GM19324 (cell line): ENCODE measurements around the gene DNM1.

ENCODE experiments used
- ATAC-seq: cut with Tn5 transposase; IDR thresholded peaks from one replicate; pipeline ENCODE4 v1.9.1; 2021; ENCODE audit warnings: mild to moderate bottlenecking, moderate library complexity; ENCODE audit not compliant: unreplicated experiment, low FRiP score

Gene DNM1

DNA sequence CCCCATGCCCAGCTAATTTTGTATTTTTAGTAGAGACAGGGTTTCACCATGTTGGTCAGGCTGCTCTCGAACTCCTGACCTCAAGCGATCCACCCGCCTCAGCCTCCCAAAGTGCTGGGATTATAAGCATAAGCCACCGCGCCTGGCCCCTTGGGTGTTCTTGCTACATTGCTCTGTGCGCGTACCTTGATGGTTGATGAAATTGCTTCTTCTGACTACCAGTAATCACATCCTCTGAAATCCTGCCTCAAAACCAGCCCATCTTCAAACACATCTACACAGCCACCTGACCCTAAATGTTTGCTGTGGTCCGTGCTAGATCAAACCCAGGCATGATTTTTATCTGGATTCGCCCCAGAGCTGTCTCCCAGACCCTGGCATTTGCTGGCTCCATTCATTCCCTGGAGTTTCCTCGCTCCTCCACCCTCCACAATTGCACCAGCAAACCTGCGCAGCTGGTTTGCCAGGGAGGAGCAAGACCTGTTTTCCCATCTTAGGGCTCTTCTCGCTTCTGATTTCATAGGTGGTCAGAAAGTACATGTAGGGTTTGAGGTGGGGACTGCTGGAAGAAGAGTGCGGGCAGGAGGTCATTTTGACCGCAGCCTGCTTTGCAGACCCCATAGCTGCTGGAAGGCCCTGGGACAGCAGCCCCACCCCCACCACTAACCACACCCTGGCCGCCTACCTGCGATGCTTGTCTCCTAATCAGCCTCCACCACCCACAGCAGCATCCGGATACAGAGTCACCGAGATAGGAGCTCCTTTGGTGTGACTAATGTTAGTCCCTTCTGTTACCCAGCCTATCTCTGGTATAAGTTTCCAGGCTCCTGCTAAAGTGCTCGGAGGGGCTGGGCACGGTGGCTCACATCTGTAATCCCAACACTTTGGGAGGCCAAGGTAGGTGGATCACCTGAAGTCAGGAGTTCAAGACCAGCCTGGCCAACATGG lies 95.6 kb downstream of the DNM1 start:
- no peak for ATAC-seq

GRCh38 chr9:128304136-128304970 lies 101.2 kb downstream of the DNM1 start:
- ATAC-seq, result no peak
